K562 (cell line): ENCODE data around the gene RNF175. TPM values are rescaled to one million over a fixed set of nuclear protein-coding genes. Genes with fewer than 3 reads are reported as not detected.

Experiments used
- ATAC-seq: fragments of 200-7000 bp; cut with Tn5 transposase; 3 replicates; pipeline ENCODE4 v1.9.1; 2020; ENCODE audit warnings: moderate library complexity
- BruUV-seq: library from RNA; stranded (reverse); fragments of 400-500 nt; replicated peaks from 2 replicates; lab custom pipeline; 2021; lab: Mats Ljungman, UMichigan
- CTCF ChIA-PET: fragments of 300-600 bp; formaldehyde crosslinking; extraction: SDS; loops from one replicate; lab custom pipeline; 2021; ENCODE audit warnings: low intra/inter-chr PET ratio; lab: Yijun Ruan, JAX
- POLR2A ChIA-PET: fragments of 300-600, 350-650 bp; sonication (Branson Sonifier 250); formaldehyde crosslinking; extraction: SDS; loops from one replicate; lab custom pipeline; 2021; ENCODE audit warnings: antibody characterized with exemption, inconsistent platforms; lab: Yijun Ruan, JAX
- DNase-seq, 4 experiments: peaks; one replicate each; pipeline versions ENCODE4 v3.0.0 to v3.0.0-alpha.2; 2011 to 2018; ENCODE audit warnings: low spot score in 3 of 4, mixed read lengths in 3 of 4; ENCODE audit errors: extremely low read depth in 1 of 4
- FAIRE-seq: peaks from 2 replicates; lab custom pipeline; 2011; peaks lifted over from hg19 to GRCh38; lab: Jason Lieb, UNC
- H2AFZ ChIP-seq: 2 replicates; pipeline ENCODE4 v1.6.0; 2011; ENCODE audit warnings: low read depth, low read length, control low read depth, inconsistent platforms
- H3K27ac ChIP-seq: fragments of 200-600 bp; 3 replicates; pipeline ENCODE4 v1.8.0; 2011; ENCODE audit warnings: low read depth, mild to moderate bottlenecking, control low read depth, inconsistent platforms, low read length, moderate library complexity, mixed read lengths; ENCODE audit errors: extremely low read depth
- H3K27me3 ChIP-seq, 2 experiments: fragments of 300-600 bp in 1 of 2; 2 replicates in 1 of 2; 3 replicates in 1 of 2; pipeline versions ENCODE4 v1.6.0 to v1.8.0; 2011; ENCODE audit warnings: inconsistent platforms in 2 of 2, low read length in 2 of 2, mild to moderate bottlenecking in 1 of 2, mixed read lengths in 1 of 2, moderate library complexity in 1 of 2; ENCODE audit not compliant: control insufficient read depth in 2 of 2, insufficient read depth in 2 of 2
- H3K36me3 ChIP-seq: fragments of 300-600 bp; 3 replicates; pipeline ENCODE4 v1.8.0; 2011; ENCODE audit warnings: mild to moderate bottlenecking, low read length, inconsistent platforms; ENCODE audit not compliant: control insufficient read depth, insufficient read depth
- H3K4me1 ChIP-seq, 2 experiments: fragments of 200-600 bp in 1 of 2; replicated peaks in 1 of 2; 2 replicates in 1 of 2; 3 replicates in 1 of 2; pipeline versions ENCODE4 v1.5.1 to v1.8.0; 2011; ENCODE audit warnings: inconsistent platforms in 2 of 2, low read length in 2 of 2, mild to moderate bottlenecking in 1 of 2, mixed read lengths in 1 of 2, moderate library complexity in 1 of 2; ENCODE audit not compliant: control insufficient read depth in 2 of 2, insufficient read depth in 2 of 2
- H3K4me2 ChIP-seq: 2 replicates; pipeline ENCODE4 v1.6.1; 2011; ENCODE audit warnings: low read length, control low read depth, inconsistent platforms, mixed read lengths; ENCODE audit not compliant: insufficient read depth
- H3K4me3 ChIP-seq: fragments of 200-600 bp; sonication (generic), shearing (Covaris generic); 2 replicates; pipeline ENCODE4 v1.5.1; 2016; ENCODE audit warnings: control low read depth, inconsistent platforms
- H3K79me2 ChIP-seq: fragments of 200-600 bp; 3 replicates; pipeline ENCODE4 v1.8.0; 2011; ENCODE audit warnings: low read length, inconsistent platforms; ENCODE audit not compliant: control insufficient read depth, insufficient read depth
- H3K9ac ChIP-seq, 2 experiments: 2 replicates each; pipeline versions ENCODE4 v1.6.0 to v1.6.1; 2011; ENCODE audit warnings: low read depth in 2 of 2, low read length in 2 of 2, control low read depth in 1 of 2, inconsistent platforms in 1 of 2, mild to moderate bottlenecking in 1 of 2, mixed read lengths in 1 of 2; ENCODE audit not compliant: insufficient read depth in 1 of 2
- H3K9me1 ChIP-seq: one replicate; pipeline ENCODE4 v1.6.0; 2011; ENCODE audit warnings: inconsistent platforms, mild to moderate bottlenecking, low read length, moderate library complexity; ENCODE audit not compliant: control insufficient read depth, insufficient read depth
- H3K9me3 ChIP-seq: replicated peaks from 2 replicates; pipeline ENCODE4 v1.5.1; 2011; ENCODE audit warnings: low read depth, low read length, inconsistent platforms; ENCODE audit not compliant: control insufficient read depth, insufficient read depth
- H4K20me1 ChIP-seq: replicated peaks from 2 replicates; pipeline ENCODE4 v1.6.1; 2011; ENCODE audit warnings: low read length, inconsistent platforms, mixed read lengths; ENCODE audit not compliant: control insufficient read depth, insufficient read depth
- FOXJ3 ChIP-seq: sonication (generic); formaldehyde crosslinking; IDR thresholded peaks from 2 replicates; pipeline ENCODE4 v1.4.0; 2020; ENCODE audit warnings: mild to moderate bottlenecking, missing genetic modification reagents
- LCOR ChIP-seq: sonication (generic); formaldehyde crosslinking; IDR thresholded peaks from 2 replicates; pipeline ENCODE4 v1.8.0; 2022; ENCODE audit warnings: mild to moderate bottlenecking, missing genetic modification reagents
- MTF1 ChIP-seq: fragments of 250-450 bp; sonication (Bioruptor Pico); IDR thresholded peaks from 2 replicates; pipeline ENCODE4 v1.9.0; 2021; ENCODE audit warnings: moderate library complexity, mild to moderate bottlenecking, inconsistent platforms, borderline replicate concordance
- NFRKB ChIP-seq: fragments of 450-650 bp; IDR thresholded peaks from 2 replicates; pipeline ENCODE4 v1.6.1; 2016; ENCODE audit warnings: low read depth
- PCBP1 ChIP-seq: fragments of 200-400 bp; formaldehyde crosslinking; IDR thresholded peaks from 2 replicates; pipeline ENCODE4 v1.6.1; 2018; ENCODE audit warnings: mild to moderate bottlenecking, low read depth, low read length; ENCODE audit not compliant: poor library complexity, severe bottlenecking
- TBL1XR1 ChIP-seq, 2 experiments: IDR thresholded peaks; 2 replicates each; pipeline ENCODE4 v1.6.1; 2012; ENCODE audit warnings: improper control_type of control experiment in 2 of 2, low read length in 2 of 2, mild to moderate bottlenecking in 1 of 2
- ZBTB8A ChIP-seq: fragments of 450-650 bp; IDR thresholded peaks from 2 replicates; pipeline ENCODE4 v1.6.1; 2018; ENCODE audit warnings: mild to moderate bottlenecking, moderate library complexity; ENCODE audit not compliant: partially characterized antibody
- ZNF133 ChIP-seq: fragments of 250-450 bp; sonication (Bioruptor Pico); IDR thresholded peaks from 2 replicates; pipeline ENCODE4 v1.4.0; 2020; ENCODE audit warnings: mild to moderate bottlenecking
- ZNF785 ChIP-seq: fragments of 250-450 bp; sonication (Bioruptor Pico); IDR thresholded peaks from 2 replicates; pipeline ENCODE4 v1.4.0; 2020; ENCODE audit warnings: mild to moderate bottlenecking
- WGBS: fragments of 100-300 bp; shearing (Covaris generic); methylation state at CpG from one replicate; pipeline ENCODE4 v1.1.6; 2016; ENCODE audit warnings: low coverage, mixed read lengths; ENCODE audit not compliant: insufficient coverage; ENCODE audit errors: missing lambda C conversion rate; 5-methylcytosine and 5-hydroxymethylcytosine counted together
- in situ Hi-C: fragments of 300-500 bp; cut with MboI; formaldehyde crosslinking; loops from 4 replicates; pipeline ENCODE4 v1.15.0; 2018; ENCODE audit warnings: inconsistent platforms, mixed read lengths
- intact Hi-C: fragments of 100-400 bp; cut with micrococcal nuclease; formaldehyde crosslinking; loops from 2 replicates; pipeline ENCODE4 v1.14.2; 2022
- polyA plus RNA-seq, 8 experiments: library from polyadenylated mRNA; depleted of rRNA in 4 of 8; stranded (reverse) in 5 of 8; unstranded in 3 of 8; fragments of >200 nt; fragmentation: Nextera tagmentation in 2 of 8; fragmentation: Illumina TruSeq in 1 of 8; extraction: Ambion mirVana in 2 of 8; extraction: Trizol in 1 of 8; gene quantifications; 2 replicates each; pipeline versions ENCODE4 v1.2.1 to v1.2.3, GENCODE V29; 2011 to 2014; ENCODE audit warnings: inconsistent platforms in 1 of 8, missing spikeins in 1 of 8
- total RNA-seq, 7 experiments: library from RNA; depleted of rRNA in 6 of 7; stranded (reverse); fragments of >200 nt in 6 of 7; fragmentation: Illumina TruSeq in 2 of 7; extraction: Trizol in 2 of 7; gene quantifications; 2 replicates each; pipeline versions ENCODE4 v1.2.1 to v1.2.3, GENCODE V29; 2011 to 2021; ENCODE audit warnings: low replicate concordance in 1 of 7
- TF ChIP-seq, protein P1 (sequence below): sonication (generic); formaldehyde crosslinking; IDR thresholded peaks from 2 replicates; pipeline ENCODE4 v1.8.0; 2022; ENCODE audit warnings: mild to moderate bottlenecking, missing genetic modification reagents

Gene RNF175
- total and polyA plus RNA-seq, 9 of the 15 experiments (the other 6 are each of a cell fraction or from before 2014, with no cell fraction given) = not detected

- Histone ChIP-seq H3K27me3 (peaks cover 4 to 9% of the 10 kb centered on the region in 2 experiments; a peak in 3 of 5 replicates), H3K9me1 (no peaks in the 10 kb centered on the region), H3K9ac (no peak overlapping the region), H3K27ac (no peak overlapping the region), H3K9me3 (peaks cover 5% of the 10 kb centered on the region), H3K4me1 (peaks cover 3 to 4% of the 10 kb centered on the region in 2 experiments; a peak in 4 of 5 replicates), H2AFZ (no peak overlapping the region), H3K4me3 (no peak overlapping the region), H3K79me2 (no peaks in the 10 kb centered on the region), H3K36me3 (no peaks in the 10 kb centered on the region), H3K4me2 (no peak overlapping the region), H4K20me1 (no peaks in the 10 kb centered on the region)
- ChIA-PET POLR2A (interaction anchor here (0.6 kb wide), 2 partner anchors 36 to 67 kb away, joined by 4 to 5 read pairs; no protein-coding TSS in a partner anchor), CTCF (no interaction called here)
- DNase-seq (no peak), ATAC-seq (no peak), FAIRE-seq (no peak)
- in situ Hi-C loops = no loop called here
- intact Hi-C loops = loop anchor here (10.0 kb wide), 1 partner anchor 534 kb away; no protein-coding TSS in a partner anchor
- WGBS = 0% methylated on average over 1 of the region's 1 CpG
- no peak for TF ChIP-seq TBL1XR1 (IDR thresholded peaks at IDR 0.05; ENCODE audit: low read length in 2 of 2)
- no peak for TF ChIP-seq LCOR (CRISPR knock-in tag)
- TF ChIP-seq FOXJ3 (CRISPR knock-in tag) = no peak
- no peak for TF ChIP-seq ZNF785 (CRISPR knock-in tag)
- TF ChIP-seq ZNF133 (CRISPR knock-in tag) = no peak
- TF ChIP-seq MTF1 (CRISPR knock-in tag) = no peak
- TF ChIP-seq, protein P1, sequence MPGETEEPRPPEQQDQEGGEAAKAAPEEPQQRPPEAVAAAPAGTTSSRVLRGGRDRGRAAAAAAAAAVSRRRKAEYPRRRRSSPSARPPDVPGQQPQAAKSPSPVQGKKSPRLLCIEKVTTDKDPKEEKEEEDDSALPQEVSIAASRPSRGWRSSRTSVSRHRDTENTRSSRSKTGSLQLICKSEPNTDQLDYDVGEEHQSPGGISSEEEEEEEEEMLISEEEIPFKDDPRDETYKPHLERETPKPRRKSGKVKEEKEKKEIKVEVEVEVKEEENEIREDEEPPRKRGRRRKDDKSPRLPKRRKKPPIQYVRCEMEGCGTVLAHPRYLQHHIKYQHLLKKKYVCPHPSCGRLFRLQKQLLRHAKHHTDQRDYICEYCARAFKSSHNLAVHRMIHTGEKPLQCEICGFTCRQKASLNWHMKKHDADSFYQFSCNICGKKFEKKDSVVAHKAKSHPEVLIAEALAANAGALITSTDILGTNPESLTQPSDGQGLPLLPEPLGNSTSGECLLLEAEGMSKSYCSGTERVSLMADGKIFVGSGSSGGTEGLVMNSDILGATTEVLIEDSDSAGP (CRISPR knock-in tag) = no peak
- TF ChIP-seq PCBP1 = no peak
- TF ChIP-seq NFRKB = no peak
- no peak for TF ChIP-seq ZBTB8A
- no TSS peak for BruUV-seq
Observed at GRCh38 chr4:153780876-153781275, 21.1 kb upstream of the RNF175 start.
